ENCODE results near the gene TLR8. TPM values are rescaled to one million over a fixed set of nuclear protein-coding genes. Genes with fewer than 3 reads are reported as not detected.

Gene TLR8
- total RNA-seq: under 1 TPM; 0.42 to 0.97 (median 0.62) TPM

GRCh38 chrX:12906046-12906761 lies at the start of gene TLR8:
Gene TLR8, plus strand, starts transcription at chrX:12906620. Its CDS starts 87 bp downstream, at chrX:12906707.
- no peaks in the 10 kb centered on the region for H3K9me3 ChIP-seq
- H3K27me3 ChIP-seq: no peaks in the 10 kb centered on the region
- intact Hi-C loops (cut with DNase I; ENCODE audit: low total_unique reads): no loop called here
- H3K27ac ChIP-seq: no peak within 1 kb of the TSS
- in situ Hi-C loops (cut with MboI; ENCODE audit: low sequenced_read_pairs in 4 of 4): no loop called here
- H3K36me3 ChIP-seq: no peaks in the 10 kb centered on the region
- no peak within 1 kb of the TSS for H3K4me3 ChIP-seq
- TF ChIP-seq, protein P1, sequence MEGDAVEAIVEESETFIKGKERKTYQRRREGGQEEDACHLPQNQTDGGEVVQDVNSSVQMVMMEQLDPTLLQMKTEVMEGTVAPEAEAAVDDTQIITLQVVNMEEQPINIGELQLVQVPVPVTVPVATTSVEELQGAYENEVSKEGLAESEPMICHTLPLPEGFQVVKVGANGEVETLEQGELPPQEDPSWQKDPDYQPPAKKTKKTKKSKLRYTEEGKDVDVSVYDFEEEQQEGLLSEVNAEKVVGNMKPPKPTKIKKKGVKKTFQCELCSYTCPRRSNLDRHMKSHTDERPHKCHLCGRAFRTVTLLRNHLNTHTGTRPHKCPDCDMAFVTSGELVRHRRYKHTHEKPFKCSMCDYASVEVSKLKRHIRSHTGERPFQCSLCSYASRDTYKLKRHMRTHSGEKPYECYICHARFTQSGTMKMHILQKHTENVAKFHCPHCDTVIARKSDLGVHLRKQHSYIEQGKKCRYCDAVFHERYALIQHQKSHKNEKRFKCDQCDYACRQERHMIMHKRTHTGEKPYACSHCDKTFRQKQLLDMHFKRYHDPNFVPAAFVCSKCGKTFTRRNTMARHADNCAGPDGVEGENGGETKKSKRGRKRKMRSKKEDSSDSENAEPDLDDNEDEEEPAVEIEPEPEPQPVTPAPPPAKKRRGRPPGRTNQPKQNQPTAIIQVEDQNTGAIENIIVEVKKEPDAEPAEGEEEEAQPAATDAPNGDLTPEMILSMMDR (IDR thresholded peaks at IDR 0.05 in 4 of 5, conservative IDR thresholded peaks at IDR 0.05 in 1 of 5): no peak
- TF ChIP-seq POLR2A (IDR thresholded peaks at IDR 0.05): no peak
- DNase-seq (no peak), ATAC-seq (no peak)
- no peaks in the 10 kb centered on the region for H3K4me1 ChIP-seq

- H3K36me3 ChIP-seq: no peaks in the 10 kb centered on the region
- in situ Hi-C loops (cut with MboI; ENCODE audit: low sequenced_read_pairs in 4 of 4): no loop called here
- ATAC-seq (no peak), DNase-seq (no peak)
- no peaks in the 10 kb centered on the region for H3K27me3 ChIP-seq
- peaks cover 0 to 3% (median 0%) of the 10 kb centered on the region in 3 donors for H3K9me3 ChIP-seq
- TF ChIP-seq POLR2A (IDR thresholded peaks at IDR 0.05): no peak
- TF ChIP-seq, protein P1 (IDR thresholded peaks at IDR 0.05 in 4 of 5, conservative IDR thresholded peaks at IDR 0.05 in 1 of 5): no peak
- intact Hi-C loops (cut with DNase I; ENCODE audit: low total_unique reads): no loop called here
- no peaks in the 10 kb centered on the region for H3K4me1 ChIP-seq
- H3K27ac ChIP-seq: no peak overlapping the region
- no peak overlapping the region for H3K4me3 ChIP-seq
Observed at GRCh38 chrX:12865359-12865758, 41.1 kb upstream of the TLR8 start.

DNA sequence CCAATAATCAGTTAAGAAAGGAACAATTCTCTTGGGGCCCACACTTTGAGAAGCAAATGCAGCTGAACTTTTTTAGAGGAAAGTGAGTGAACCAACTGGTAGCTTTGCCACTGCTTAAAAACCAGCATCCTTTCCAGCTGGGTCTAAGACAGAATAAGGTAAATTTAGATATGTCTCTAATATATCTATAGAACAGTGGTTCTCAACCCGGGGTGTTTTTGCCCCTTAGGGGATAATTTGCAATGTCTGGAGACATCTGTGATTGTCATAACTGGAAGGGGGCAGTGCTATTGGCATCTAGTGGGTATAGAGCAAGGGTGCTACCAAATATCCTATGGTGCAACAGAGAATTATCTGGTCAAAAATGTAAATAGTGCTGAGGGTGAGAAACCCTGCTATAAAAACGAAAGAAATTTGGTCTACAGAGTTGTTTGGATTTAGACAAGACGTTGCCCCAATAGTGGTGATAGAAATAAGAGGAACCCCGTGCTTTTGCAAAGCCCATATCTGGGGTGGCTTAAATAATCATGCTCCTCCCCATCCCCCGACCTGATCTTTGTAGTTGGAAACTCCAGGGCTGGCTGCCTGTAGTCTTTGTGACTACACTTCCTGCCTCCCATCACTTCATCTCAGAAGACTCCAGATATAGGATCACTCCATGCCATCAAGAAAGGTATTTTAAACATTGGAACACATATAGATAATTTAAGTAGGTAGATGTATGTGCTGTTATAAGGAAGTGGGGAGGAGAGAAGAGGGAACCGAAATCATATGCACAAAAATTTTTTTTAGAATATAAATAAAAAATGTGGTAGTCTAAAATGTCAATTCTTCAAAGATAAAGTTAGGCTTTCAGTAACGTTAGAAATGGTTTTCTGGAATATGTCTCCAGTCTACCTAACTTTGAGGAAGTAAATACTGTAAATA lies 39.7 kb upstream of the TLR8 start, which contains the start of gene TLR7:
Gene TLR7 (plus strand): TSS at position 622 of the 927 bp plus-strand sequence. CDS start 507 bp downstream, outside the sequence.
- TF ChIP-seq POLR2A (IDR thresholded peaks at IDR 0.05): no peak
- TF ChIP-seq, protein P1 (IDR thresholded peaks at IDR 0.05 in 4 of 5, conservative IDR thresholded peaks at IDR 0.05 in 1 of 5): no peak
- intact Hi-C loops (cut with DNase I; ENCODE audit: low total_unique reads): no loop called here
- Histone ChIP-seq H3K4me1 (no peaks in the 10 kb centered on the region), H3K4me3 (no peak within 1 kb of the TSS), H3K27me3 (no peaks in the 10 kb centered on the region), H3K9me3 (peaks cover 0 to 3% (median 0%) of the 10 kb centered on the region in 3 donors), H3K36me3 (no peaks in the 10 kb centered on the region), H3K27ac (no peak within 1 kb of the TSS)
- DNase-seq: no peak
- ATAC-seq: no peak
- in situ Hi-C loops (cut with MboI; ENCODE audit: low sequenced_read_pairs in 4 of 4): no loop called here

GRCh38 chrX:12867685-12868084 lies 38.7 kb upstream of the TLR8 start:
- Histone ChIP-seq H3K27me3 (no peaks in the 10 kb centered on the region), H3K4me1 (no peaks in the 10 kb centered on the region), H3K9me3 (peaks cover 0 to 3% (median 0%) of the 10 kb centered on the region in 3 donors), H3K36me3 (no peaks in the 10 kb centered on the region), H3K4me3 (no peak overlapping the region), H3K27ac (no peak overlapping the region)
- no peak for ATAC-seq
- TF ChIP-seq, protein P1 (IDR thresholded peaks at IDR 0.05 in 4 of 5, conservative IDR thresholded peaks at IDR 0.05 in 1 of 5): no peak
- TF ChIP-seq POLR2A (IDR thresholded peaks at IDR 0.05): no peak
- no peak for DNase-seq
- intact Hi-C loops (cut with DNase I; ENCODE audit: low total_unique reads): no loop called here
- in situ Hi-C loops (cut with MboI; ENCODE audit: low sequenced_read_pairs in 4 of 4): no loop called here
